ENCODE data around the gene FRRS1L. TPM values are rescaled to one million over a fixed set of nuclear protein-coding genes. Genes with fewer than 3 reads are reported as not detected.

FRRS1L gene
- total and polyA plus RNA-seq, 10 donors, result under 0.01 to 0.03 TPM; not detected in 8

- no peak overlapping the region for H3K27ac ChIP-seq
- H3K4me1 ChIP-seq, result peaks cover 0 to 3% (median 0%) of the 10 kb centered on the region in 6 donors
- H3K36me3 ChIP-seq, result peaks cover 0 to 100% (median 52%) of the 10 kb centered on the region in 6 donors
- no peaks in the 10 kb centered on the region for H3K9me3 ChIP-seq
- DNase-seq, result no peak
- intact Hi-C loops (cut with DNase I; ENCODE audit: low total_unique reads), result no loop called here
- TF ChIP-seq, protein P1, sequence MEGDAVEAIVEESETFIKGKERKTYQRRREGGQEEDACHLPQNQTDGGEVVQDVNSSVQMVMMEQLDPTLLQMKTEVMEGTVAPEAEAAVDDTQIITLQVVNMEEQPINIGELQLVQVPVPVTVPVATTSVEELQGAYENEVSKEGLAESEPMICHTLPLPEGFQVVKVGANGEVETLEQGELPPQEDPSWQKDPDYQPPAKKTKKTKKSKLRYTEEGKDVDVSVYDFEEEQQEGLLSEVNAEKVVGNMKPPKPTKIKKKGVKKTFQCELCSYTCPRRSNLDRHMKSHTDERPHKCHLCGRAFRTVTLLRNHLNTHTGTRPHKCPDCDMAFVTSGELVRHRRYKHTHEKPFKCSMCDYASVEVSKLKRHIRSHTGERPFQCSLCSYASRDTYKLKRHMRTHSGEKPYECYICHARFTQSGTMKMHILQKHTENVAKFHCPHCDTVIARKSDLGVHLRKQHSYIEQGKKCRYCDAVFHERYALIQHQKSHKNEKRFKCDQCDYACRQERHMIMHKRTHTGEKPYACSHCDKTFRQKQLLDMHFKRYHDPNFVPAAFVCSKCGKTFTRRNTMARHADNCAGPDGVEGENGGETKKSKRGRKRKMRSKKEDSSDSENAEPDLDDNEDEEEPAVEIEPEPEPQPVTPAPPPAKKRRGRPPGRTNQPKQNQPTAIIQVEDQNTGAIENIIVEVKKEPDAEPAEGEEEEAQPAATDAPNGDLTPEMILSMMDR (IDR thresholded peaks at IDR 0.05 in 8 of 11, conservative IDR thresholded peaks at IDR 0.05 in 3 of 11), result no peak
- TF ChIP-seq POLR2A (IDR thresholded peaks at IDR 0.05) (no peak), POLR2AphosphoS5 (IDR thresholded peaks at IDR 0.05) (no peak)
- WGBS, 5 donors, result 96 to 98% (median 97%) methylated on average over 7 of the region's 7 CpGs
- no peaks in the 10 kb centered on the region for H3K27me3 ChIP-seq (replicated peaks in 1 of 7)
- H3K4me3 ChIP-seq, result no peak overlapping the region
These were observed 78.8 kb downstream of the FRRS1L start for GRCh38 chr9:109088221-109088620.

DNA sequence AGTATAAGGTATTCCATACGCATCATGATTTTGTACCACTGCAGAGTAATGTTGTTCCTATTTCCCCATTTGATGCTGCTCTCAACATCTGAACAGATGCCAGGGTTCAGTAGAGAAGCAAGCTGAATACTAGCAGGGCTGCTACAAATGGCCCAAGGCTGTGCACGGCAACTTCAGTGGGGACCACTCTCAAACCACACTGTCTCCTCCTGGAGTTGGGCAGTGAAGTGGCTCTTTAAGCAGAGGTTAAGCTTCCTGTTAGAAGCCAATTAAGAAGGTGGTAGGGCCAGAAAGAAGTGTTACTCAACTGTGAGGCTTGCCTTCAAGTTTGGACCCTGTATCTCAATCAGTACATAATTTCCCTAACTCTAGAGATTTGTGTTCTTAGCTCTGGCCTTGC lies 79.3 kb downstream of the FRRS1L start:
- no peak overlapping the region for H3K27ac ChIP-seq
- H3K9me3 ChIP-seq, result no peaks in the 10 kb centered on the region
- H3K4me3 ChIP-seq, result no peak overlapping the region
- WGBS, 5 donors, result 91 to 98% (median 95%) methylated on average over 2 of the region's 2 CpGs
- TF ChIP-seq POLR2AphosphoS5 (IDR thresholded peaks at IDR 0.05), result no peak
- TF ChIP-seq, protein P1 (IDR thresholded peaks at IDR 0.05 in 8 of 11, conservative IDR thresholded peaks at IDR 0.05 in 3 of 11), result no peak
- TF ChIP-seq POLR2A (IDR thresholded peaks at IDR 0.05), result no peak
- peaks cover 0 to 100% (median 50%) of the 10 kb centered on the region in 6 donors for H3K36me3 ChIP-seq
- no peaks in the 10 kb centered on the region for H3K27me3 ChIP-seq (replicated peaks in 1 of 7)
- intact Hi-C loops (cut with DNase I; ENCODE audit: low total_unique reads), result no loop called here
- H3K4me1 ChIP-seq, result peaks cover 0 to 3% (median 0%) of the 10 kb centered on the region in 6 donors
- DNase-seq, result no peak

DNA sequence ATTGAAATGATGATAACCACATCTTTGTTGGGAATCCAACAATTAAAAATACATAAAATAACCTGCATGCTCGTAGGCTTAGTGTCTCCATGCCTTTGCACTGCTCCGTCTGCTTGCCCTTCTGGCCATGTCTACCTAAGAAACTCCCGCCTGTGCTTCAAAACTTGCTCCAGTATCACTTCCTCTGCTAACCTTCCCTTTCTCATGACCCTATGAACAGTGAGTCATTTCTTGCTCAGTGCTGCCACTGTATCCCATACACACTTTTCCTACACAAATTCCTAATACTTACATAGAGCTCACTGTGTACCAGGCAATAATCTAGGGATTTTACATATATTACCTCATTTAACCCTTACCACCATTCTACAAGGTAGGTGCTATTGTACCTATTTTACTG lies 80.8 kb downstream of the FRRS1L start:
- Histone ChIP-seq H3K27me3 (replicated peaks in 1 of 7) (no peaks in the 10 kb centered on the region), H3K4me3 (no peak overlapping the region), H3K4me1 (peaks cover 0 to 3% (median 0%) of the 10 kb centered on the region in 6 donors), H3K27ac (no peak overlapping the region), H3K9me3 (no peaks in the 10 kb centered on the region), H3K36me3 (peaks cover 0 to 98% (median 45%) of the 10 kb centered on the region in 6 donors)
- TF ChIP-seq, protein P1 (IDR thresholded peaks at IDR 0.05 in 8 of 11, conservative IDR thresholded peaks at IDR 0.05 in 3 of 11), result no peak
- TF ChIP-seq POLR2AphosphoS5 (IDR thresholded peaks at IDR 0.05), result no peak
- TF ChIP-seq POLR2A (IDR thresholded peaks at IDR 0.05), result no peak
- WGBS, 5 donors, result 73 to 88% (median 82%) methylated on average over 3 of the region's 3 CpGs
- intact Hi-C loops (cut with DNase I; ENCODE audit: low total_unique reads), result no loop called here
- no peak for DNase-seq

DNA sequence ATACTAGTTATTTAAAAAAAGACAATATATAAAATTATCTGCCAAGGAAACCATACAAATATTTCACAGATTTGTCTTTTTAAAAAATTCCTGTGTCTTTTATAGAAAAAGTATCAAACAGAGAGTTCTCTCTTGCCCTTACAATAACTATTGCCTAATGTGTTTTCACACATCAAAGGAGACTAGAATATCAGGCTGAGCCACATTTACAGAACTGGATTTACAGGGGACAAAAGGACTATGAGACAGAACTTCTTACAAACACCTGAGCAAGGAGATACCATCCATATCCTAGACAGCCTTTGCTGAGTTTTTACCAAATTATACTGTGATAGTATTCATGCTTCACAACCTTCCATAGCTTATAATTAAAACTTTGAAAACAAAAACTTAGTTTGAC lies 81.5 kb downstream of the FRRS1L start:
- DNase-seq, result no peak
- H3K4me3 ChIP-seq, result no peak overlapping the region
- H3K36me3 ChIP-seq, result peaks cover 0 to 98% (median 42%) of the 10 kb centered on the region in 6 donors
- H3K9me3 ChIP-seq, result no peaks in the 10 kb centered on the region
- peaks cover 0 to 3% (median 0%) of the 10 kb centered on the region in 6 donors for H3K4me1 ChIP-seq
- intact Hi-C loops (cut with DNase I; ENCODE audit: low total_unique reads), result no loop called here
- no peak overlapping the region for H3K27ac ChIP-seq
- no peaks in the 10 kb centered on the region for H3K27me3 ChIP-seq (replicated peaks in 1 of 7)
- TF ChIP-seq, protein P1 (IDR thresholded peaks at IDR 0.05 in 8 of 11, conservative IDR thresholded peaks at IDR 0.05 in 3 of 11), result no peak
- TF ChIP-seq POLR2A (IDR thresholded peaks at IDR 0.05), result no peak
- no peak for TF ChIP-seq POLR2AphosphoS5 (IDR thresholded peaks at IDR 0.05)

Data from spleen (tissue), 11 donors.